HEK293 (cell line): ENCODE measurements around the gene TMEM145.

ENCODE experiments used
- BCL11A ChIP-seq: fragments of 450-650 bp; formaldehyde crosslinking; IDR thresholded peaks from 2 replicates; pipeline ENCODE4 v1.5.1; 2016; ENCODE audit warnings: low read depth, missing biosample characterization, missing genetic modification characterization
- BCL11B ChIP-seq: fragments of 450-650 bp; formaldehyde crosslinking; IDR thresholded peaks from 2 replicates; pipeline ENCODE4 v1.5.1; 2016; ENCODE audit warnings: low read depth, missing biosample characterization, missing genetic modification characterization
- CTCF ChIP-seq: fragments of 450-650 bp; formaldehyde crosslinking; IDR thresholded peaks from 2 replicates; pipeline ENCODE4 v1.5.1; 2016; ENCODE audit warnings: missing biosample characterization, missing genetic modification characterization
- KLF1 ChIP-seq: fragments of 450-650 bp; formaldehyde crosslinking; IDR thresholded peaks from 2 replicates; pipeline ENCODE4 v1.5.1; 2016; ENCODE audit warnings: missing biosample characterization, missing genetic modification characterization
- KLF8 ChIP-seq: fragments of 450-650 bp; formaldehyde crosslinking; IDR thresholded peaks from 2 replicates; pipeline ENCODE4 v1.5.1; 2016; ENCODE audit warnings: missing biosample characterization, missing genetic modification characterization
- MYNN ChIP-seq: fragments of 450-650 bp; formaldehyde crosslinking; IDR thresholded peaks from 2 replicates; pipeline ENCODE4 v1.5.1; 2016; ENCODE audit warnings: missing biosample characterization, missing genetic modification characterization, borderline replicate concordance
- REPIN1 ChIP-seq: fragments of 450-650 bp; formaldehyde crosslinking; IDR thresholded peaks from 2 replicates; pipeline ENCODE4 v1.5.1; 2017; ENCODE audit warnings: missing biosample characterization, missing genetic modification characterization, low read depth
- SP3 ChIP-seq: fragments of 450-650 bp; formaldehyde crosslinking; IDR thresholded peaks from 2 replicates; pipeline ENCODE4 v1.5.1; 2016; ENCODE audit warnings: missing biosample characterization, missing genetic modification characterization
- ZBTB17 ChIP-seq: fragments of 450-650 bp; formaldehyde crosslinking; IDR thresholded peaks from 2 replicates; pipeline ENCODE4 v1.5.1; 2016; ENCODE audit warnings: missing biosample characterization, missing genetic modification characterization
- ZBTB6 ChIP-seq: fragments of 450-650 bp; formaldehyde crosslinking; IDR thresholded peaks from 2 replicates; pipeline ENCODE4 v1.5.1; 2017; ENCODE audit warnings: missing biosample characterization, missing genetic modification characterization
- ZBTB8A ChIP-seq: fragments of 450-650 bp; formaldehyde crosslinking; IDR thresholded peaks from 2 replicates; pipeline ENCODE4 v1.5.1; 2016; ENCODE audit warnings: missing biosample characterization, missing genetic modification characterization
- ZFHX2 ChIP-seq: fragments of 450-650 bp; formaldehyde crosslinking; conservative IDR thresholded peaks from 2 replicates; pipeline ENCODE4 v1.5.1; 2016; ENCODE audit warnings: missing biosample characterization, missing genetic modification characterization
- ZNF280D ChIP-seq: fragments of 450-650 bp; formaldehyde crosslinking; IDR thresholded peaks from 2 replicates; pipeline ENCODE4 v1.5.1; 2016; ENCODE audit warnings: missing biosample characterization, missing genetic modification characterization
- ZNF354C ChIP-seq: fragments of 450-650 bp; formaldehyde crosslinking; IDR thresholded peaks from 2 replicates; pipeline ENCODE4 v1.5.1; 2016; ENCODE audit warnings: missing biosample characterization, missing genetic modification characterization, low read depth, borderline replicate concordance
- ZNF391 ChIP-seq: fragments of 450-650 bp; formaldehyde crosslinking; IDR thresholded peaks from 2 replicates; pipeline ENCODE4 v1.5.1; 2016; ENCODE audit warnings: low read depth, missing biosample characterization, missing genetic modification characterization, borderline replicate concordance
- ZNF529 ChIP-seq: fragments of 450-650 bp; formaldehyde crosslinking; IDR thresholded peaks from 2 replicates; pipeline ENCODE4 v1.5.1; 2017; ENCODE audit warnings: missing genetic modification characterization, missing biosample characterization; ENCODE audit not compliant: insufficient replicate concordance
- ZNF596 ChIP-seq: fragments of 450-650 bp; IDR thresholded peaks from 2 replicates; pipeline ENCODE4 v1.5.0; 2018; ENCODE audit warnings: missing biosample characterization, mild to moderate bottlenecking, missing genetic modification characterization, moderate library complexity
- ZNF664 ChIP-seq: fragments of 450-650 bp; formaldehyde crosslinking; IDR thresholded peaks from 2 replicates; pipeline ENCODE4 v1.5.1; 2016; ENCODE audit warnings: missing biosample characterization, missing genetic modification characterization
- ZNF670 ChIP-seq: fragments of 450-650 bp; formaldehyde crosslinking; IDR thresholded peaks from 2 replicates; pipeline ENCODE4 v1.5.1; 2016; ENCODE audit warnings: missing biosample characterization, missing genetic modification characterization, low read depth
- ZNF76 ChIP-seq: fragments of 450-650 bp; formaldehyde crosslinking; IDR thresholded peaks from 2 replicates; pipeline ENCODE4; 2016; ENCODE audit warnings: low read depth, missing biosample characterization, missing genetic modification characterization, borderline replicate concordance
- ZNF768 ChIP-seq: fragments of 450-650 bp; formaldehyde crosslinking; IDR thresholded peaks from 2 replicates; pipeline ENCODE4 v1.5.1; 2018; ENCODE audit warnings: missing biosample characterization, mild to moderate bottlenecking, missing genetic modification characterization
- ZSCAN30 ChIP-seq: fragments of 450-650 bp; IDR thresholded peaks from 2 replicates; pipeline ENCODE4 v1.5.1; 2018; ENCODE audit warnings: missing biosample characterization, mild to moderate bottlenecking, missing genetic modification characterization, moderate library complexity
- ZXDB ChIP-seq: fragments of 450-650 bp; formaldehyde crosslinking; IDR thresholded peaks from 2 replicates; pipeline ENCODE4 v1.5.1; 2016; ENCODE audit warnings: missing biosample characterization, missing genetic modification characterization
- TF ChIP-seq, protein P1 (sequence below): fragments of 450-650 bp; formaldehyde crosslinking; IDR thresholded peaks from 2 replicates; pipeline ENCODE4 v1.5.1; 2016; ENCODE audit warnings: missing biosample characterization, missing genetic modification characterization
- TF ChIP-seq, protein P2 (sequence below): fragments of 450-650 bp; formaldehyde crosslinking; IDR thresholded peaks from 2 replicates; pipeline ENCODE4 v1.5.1; 2016; ENCODE audit warnings: missing biosample characterization, missing genetic modification characterization
- TF ChIP-seq, protein P3 (sequence below): fragments of 450-650 bp; formaldehyde crosslinking; optimal IDR thresholded peaks from 2 replicates; pipeline ENCODE3; 2016; ENCODE audit warnings: missing biosample characterization, mild to moderate bottlenecking, missing genetic modification characterization

The TMEM145 gene

GRCh38 chr19:42281827-42282762, 31.0 kb upstream of the TMEM145 start (continued):
- TF ChIP-seq ZNF280D (tag by site-specific recombination) = no peak
- no peak for TF ChIP-seq ZNF670 (tag by site-specific recombination)
- TF ChIP-seq ZNF529 (tag by site-specific recombination) = no peak
- TF ChIP-seq ZNF664 (tag by site-specific recombination) = no peak
- TF ChIP-seq SP3 (tag by site-specific recombination) = no peak
- TF ChIP-seq ZBTB17 (tag by site-specific recombination) = peak; percentile 90
- TF ChIP-seq MYNN (tag by site-specific recombination) = no peak
- TF ChIP-seq ZNF76 (tag by site-specific recombination) = no peak; the same call in 1 of the 2 replicates
- TF ChIP-seq ZBTB8A (tag by site-specific recombination) = 0 out of 2 replicates have a peak, but pooled peaks have one; percentile 50
- peak; percentile 60 for TF ChIP-seq KLF8
- peak; percentile 70 for TF ChIP-seq ZXDB
- no peak for TF ChIP-seq ZNF596 (tag by site-specific recombination)
- no peak for TF ChIP-seq ZNF354C
- peak; percentile 85 for TF ChIP-seq BCL11A (tag by site-specific recombination)
- peak; percentile 61 for TF ChIP-seq ZFHX2 (tag by site-specific recombination)
- TF ChIP-seq, protein P1, sequence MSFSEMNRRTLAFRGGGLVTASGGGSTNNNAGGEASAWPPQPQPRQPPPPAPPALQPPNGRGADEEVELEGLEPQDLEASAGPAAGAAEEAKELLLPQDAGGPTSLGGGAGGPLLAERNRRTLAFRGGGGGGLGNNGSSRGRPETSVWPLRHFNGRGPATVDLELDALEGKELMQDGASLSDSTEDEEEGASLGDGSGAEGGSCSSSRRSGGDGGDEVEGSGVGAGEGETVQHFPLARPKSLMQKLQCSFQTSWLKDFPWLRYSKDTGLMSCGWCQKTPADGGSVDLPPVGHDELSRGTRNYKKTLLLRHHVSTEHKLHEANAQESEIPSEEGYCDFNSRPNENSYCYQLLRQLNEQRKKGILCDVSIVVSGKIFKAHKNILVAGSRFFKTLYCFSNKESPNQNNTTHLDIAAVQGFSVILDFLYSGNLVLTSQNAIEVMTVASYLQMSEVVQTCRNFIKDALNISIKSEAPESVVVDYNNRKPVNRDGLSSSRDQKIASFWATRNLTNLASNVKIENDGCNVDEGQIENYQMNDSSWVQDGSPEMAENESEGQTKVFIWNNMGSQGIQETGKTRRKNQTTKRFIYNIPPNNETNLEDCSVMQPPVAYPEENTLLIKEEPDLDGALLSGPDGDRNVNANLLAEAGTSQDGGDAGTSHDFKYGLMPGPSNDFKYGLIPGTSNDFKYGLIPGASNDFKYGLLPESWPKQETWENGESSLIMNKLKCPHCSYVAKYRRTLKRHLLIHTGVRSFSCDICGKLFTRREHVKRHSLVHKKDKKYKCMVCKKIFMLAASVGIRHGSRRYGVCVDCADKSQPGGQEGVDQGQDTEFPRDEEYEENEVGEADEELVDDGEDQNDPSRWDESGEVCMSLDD (tag by site-specific recombination) = peak; percentile 89
- peak; percentile 67; the same call in 1 of the 2 replicates for TF ChIP-seq ZNF391 (tag by site-specific recombination)
- TF ChIP-seq, protein P2, sequence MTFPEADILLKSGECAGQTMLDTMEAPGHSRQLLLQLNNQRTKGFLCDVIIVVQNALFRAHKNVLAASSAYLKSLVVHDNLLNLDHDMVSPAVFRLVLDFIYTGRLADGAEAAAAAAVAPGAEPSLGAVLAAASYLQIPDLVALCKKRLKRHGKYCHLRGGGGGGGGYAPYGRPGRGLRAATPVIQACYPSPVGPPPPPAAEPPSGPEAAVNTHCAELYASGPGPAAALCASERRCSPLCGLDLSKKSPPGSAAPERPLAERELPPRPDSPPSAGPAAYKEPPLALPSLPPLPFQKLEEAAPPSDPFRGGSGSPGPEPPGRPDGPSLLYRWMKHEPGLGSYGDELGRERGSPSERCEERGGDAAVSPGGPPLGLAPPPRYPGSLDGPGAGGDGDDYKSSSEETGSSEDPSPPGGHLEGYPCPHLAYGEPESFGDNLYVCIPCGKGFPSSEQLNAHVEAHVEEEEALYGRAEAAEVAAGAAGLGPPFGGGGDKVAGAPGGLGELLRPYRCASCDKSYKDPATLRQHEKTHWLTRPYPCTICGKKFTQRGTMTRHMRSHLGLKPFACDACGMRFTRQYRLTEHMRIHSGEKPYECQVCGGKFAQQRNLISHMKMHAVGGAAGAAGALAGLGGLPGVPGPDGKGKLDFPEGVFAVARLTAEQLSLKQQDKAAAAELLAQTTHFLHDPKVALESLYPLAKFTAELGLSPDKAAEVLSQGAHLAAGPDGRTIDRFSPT = peak; percentile 65
- no peak for TF ChIP-seq REPIN1 (tag by site-specific recombination)
- TF ChIP-seq ZSCAN30 (tag by site-specific recombination) = 0 out of 2 replicates have a peak, but pooled peaks have one; percentile 64
- TF ChIP-seq CTCF (tag by site-specific recombination) = no peak
- TF ChIP-seq, protein P3, sequence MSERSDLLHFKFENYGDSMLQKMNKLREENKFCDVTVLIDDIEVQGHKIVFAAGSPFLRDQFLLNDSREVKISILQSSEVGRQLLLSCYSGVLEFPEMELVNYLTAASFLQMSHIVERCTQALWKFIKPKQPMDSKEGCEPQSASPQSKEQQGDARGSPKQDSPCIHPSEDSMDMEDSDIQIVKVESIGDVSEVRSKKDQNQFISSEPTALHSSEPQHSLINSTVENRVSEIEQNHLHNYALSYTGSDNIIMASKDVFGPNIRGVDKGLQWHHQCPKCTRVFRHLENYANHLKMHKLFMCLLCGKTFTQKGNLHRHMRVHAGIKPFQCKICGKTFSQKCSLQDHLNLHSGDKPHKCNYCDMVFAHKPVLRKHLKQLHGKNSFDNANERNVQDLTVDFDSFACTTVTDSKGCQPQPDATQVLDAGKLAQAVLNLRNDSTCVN (tag by site-specific recombination) = no peak
- peak; percentile 9; the same call in 1 of the 2 replicates for TF ChIP-seq BCL11B
- no peak for TF ChIP-seq ZNF768
- peak; percentile 70 for TF ChIP-seq KLF1 (tag by site-specific recombination)
- peak; percentile 42; the same call in 1 of the 2 replicates for TF ChIP-seq ZBTB6
